Upper lobe of left lung (tissue), 4 donors: ENCODE measurements around the gene SVIL.

ENCODE experiments used
- CTCF ChIP-seq, 6 experiments: fragments of 450-650 bp in 4 of 6; fragments of 200-600 bp in 2 of 6; sonication (generic) in 2 of 6; IDR thresholded peaks; one replicate each; pipeline ENCODE4 v1.5.1; 2016 to 2019; ENCODE audit warnings: antibody characterized with exemption in 6 of 6
- POLR2A ChIP-seq, 4 donors: fragments of 450-650 bp; IDR thresholded peaks; one replicate each; pipeline ENCODE4 v1.5.1; 2016 to 2017; ENCODE audit warnings: antibody characterized with exemption in 4 of 4, mild to moderate bottlenecking in 2 of 4

- TF ChIP-seq CTCF (IDR thresholded peaks at IDR 0.05): no peak
- no peak for TF ChIP-seq POLR2A (IDR thresholded peaks at IDR 0.05)
Observed at GRCh38 chr10:29533046-29533445, 101.7 kb downstream of the SVIL start.
